DMS153 (cell line): ENCODE measurements around the gene AMIGO3.
"Not testable (repeated sequence)": the region's sequence is repeated elsewhere in the genome, so short reads cannot be mapped to it uniquely, and the experiment has no call there.

Experiments
- DNase-seq: peaks from one replicate; lab custom pipeline; 2025; lab: John Stamatoyannopoulos, UW

Gene AMIGO3

GRCh38 chr3:49688338-49689045, 31.0 kb downstream of the AMIGO3 start:
- DNase-seq, result not testable (repeated sequence)

- DNase-seq, result not testable (repeated sequence)
Observed at GRCh38 chr3:49687424-49687795, 32.1 kb downstream of the AMIGO3 start.

- DNase-seq, result not testable (repeated sequence)
Observed at GRCh38 chr3:49686769-49687423, 32.6 kb downstream of the AMIGO3 start.

GRCh38 chr3:49686346-49686745, 33.1 kb downstream of the AMIGO3 start:
- not testable (repeated sequence) for DNase-seq

- DNase-seq, result not testable (repeated sequence)
Observed at GRCh38 chr3:49685846-49686245, 33.6 kb downstream of the AMIGO3 start.

- not testable (repeated sequence) for DNase-seq
Observed at GRCh38 chr3:49685103-49685502, 34.4 kb downstream of the AMIGO3 start.

GRCh38 chr3:49684453-49684852, 35.0 kb downstream of the AMIGO3 start:
- not testable (repeated sequence) for DNase-seq

GRCh38 chr3:49683162-49683561, 36.3 kb downstream of the AMIGO3 start:
- DNase-seq, result no peak

GRCh38 chr3:49681543-49681942, 37.9 kb downstream of the AMIGO3 start:
- DNase-seq, result no peak

GRCh38 chr3:49681232-49681522, 38.3 kb downstream of the AMIGO3 start:
- no peak for DNase-seq

- DNase-seq, result no peak
Observed at GRCh38 chr3:49680493-49681231, 38.8 kb downstream of the AMIGO3 start.

- DNase-seq, result no peak
Observed at GRCh38 chr3:49675912-49676311, 43.6 kb downstream of the AMIGO3 start.

GRCh38 chr3:49674497-49674983, 44.9 kb downstream of the AMIGO3 start:
- DNase-seq, result no peak

GRCh38 chr3:49673715-49674496, 45.6 kb downstream of the AMIGO3 start, which contains the start of gene APEH:
Gene APEH, plus strand, starts transcription at chr3:49674351. Its CDS starts 51 bp downstream, at chr3:49674402.
- no peak for DNase-seq

GRCh38 chr3:49673121-49673714, 46.3 kb downstream of the AMIGO3 start:
- no peak for DNase-seq

GRCh38 chr3:49671291-49672288, 47.9 kb downstream of the AMIGO3 start:
- DNase-seq, result no peak

- no peak for DNase-seq
Observed at GRCh38 chr3:49670940-49671290, 48.6 kb downstream of the AMIGO3 start.

GRCh38 chr3:49669352-49669751, 50.1 kb downstream of the AMIGO3 start:
- DNase-seq, result no peak

GRCh38 chr3:49668861-49669260, 50.6 kb downstream of the AMIGO3 start:
- no peak for DNase-seq

GRCh38 chr3:49668414-49668797, 51.1 kb downstream of the AMIGO3 start:
- no peak for DNase-seq
